ENCODE data around the gene HRH4. TPM values are rescaled to one million over a fixed set of nuclear protein-coding genes. Genes with fewer than 3 reads are reported as not detected.

The HRH4 gene
- total RNA-seq, 1 experiment from 2014 or later = not detected

DNA sequence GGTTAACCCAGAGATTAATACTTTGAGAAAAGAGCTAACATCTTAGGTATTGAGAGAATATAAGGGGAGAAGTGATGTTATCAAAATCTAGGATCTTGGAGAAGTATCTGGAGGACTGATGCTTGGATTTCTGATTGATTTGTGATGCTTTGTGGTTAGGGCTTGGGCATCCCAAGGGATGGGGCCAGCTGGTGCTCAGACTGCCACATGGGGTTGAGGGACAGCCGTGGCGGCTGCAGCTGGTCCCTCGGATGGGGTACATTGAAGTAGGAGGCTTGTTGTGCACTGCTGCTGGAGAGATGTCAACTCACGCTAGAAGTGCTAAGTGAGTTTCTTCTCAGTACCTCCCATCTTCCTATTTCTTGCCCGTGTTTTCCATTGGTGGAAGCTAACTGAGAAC, 22.4 kb downstream of the HRH4 start:
- no peaks in the 10 kb centered on the region for H3K9me3 ChIP-seq (ENCODE audit: control insufficient read depth, low read depth, low read length)
- H4K5ac ChIP-seq (ENCODE audit: insufficient read length, low read depth, low read length) = no peak overlapping the region
- no peak overlapping the region for H2BK20ac ChIP-seq (ENCODE audit: low read depth, low read length, poor library complexity, severe bottlenecking)
- H3K36me3 Mint-ChIP-seq (ENCODE audit: insufficient read depth in 1 of 3, low read depth in 3 of 3) = peaks cover 0 to 6% (median 0%) of the 10 kb centered on the region in 3 experiments; a peak in 2 of 7 replicates
- H4K8ac ChIP-seq (replicated peaks; ENCODE audit: insufficient read length, low read depth, low read length) = no peak overlapping the region
- no peaks in the 10 kb centered on the region for H3K23me2 ChIP-seq (ENCODE audit: insufficient read length, low read depth, low read length, poor library complexity, severe bottlenecking)
- H3K4ac ChIP-seq (ENCODE audit: low read depth, low read length) = no peak overlapping the region
- WGBS (ENCODE audit: extremely low coverage, insufficient read length, low lambda C conversion rate) = no CpG with 5 or more reads among the region's 5 CpGs
- H2BK120ac ChIP-seq (ENCODE audit: low read depth, low read length, poor library complexity, severe bottlenecking) = no peak overlapping the region
- no peak overlapping the region for H3K23ac ChIP-seq (ENCODE audit: insufficient read length, low read depth, low read length)
- DNase-seq = no peak
- no peak overlapping the region for H2BK15ac ChIP-seq (ENCODE audit: low read depth, low read length)
- H3K56ac ChIP-seq (ENCODE audit: insufficient read length, low read depth, low read length) = no peak overlapping the region
- no peak overlapping the region for H2AK5ac ChIP-seq (ENCODE audit: insufficient read length, low read length)
- H3K27ac Mint-ChIP-seq = no peak overlapping the region
- H3K18ac ChIP-seq (ENCODE audit: insufficient read length, low read depth, low read length) = no peak overlapping the region
- H3K4me2 ChIP-seq (ENCODE audit: insufficient read depth, insufficient read length, low read length) = no peak overlapping the region
- H3K9me3 Mint-ChIP-seq = peaks cover 3 to 7% of the 10 kb centered on the region in 2 experiments
- H3K27ac ChIP-seq (ENCODE audit: insufficient read length, low read depth, low read length) = no peak overlapping the region
- H3K14ac ChIP-seq (ENCODE audit: insufficient read depth, low read length) = no peak overlapping the region
- no peak overlapping the region; a peak in 1 of 5 replicates for H3K4me3 Mint-ChIP-seq
- no peaks in the 10 kb centered on the region for H3K79me2 ChIP-seq (ENCODE audit: insufficient read depth, low read length)
- no peaks in the 10 kb centered on the region for H3K4me1 Mint-ChIP-seq
- no peaks in the 10 kb centered on the region for H3K4me1 ChIP-seq (ENCODE audit: insufficient read depth, low read length)
- no peaks in the 10 kb centered on the region for H3K27me3 ChIP-seq (ENCODE audit: insufficient read depth, low read length)
- no peaks in the 10 kb centered on the region for H3K27me3 Mint-ChIP-seq (ENCODE audit: low read depth)
- no peak overlapping the region for H2BK12ac ChIP-seq (ENCODE audit: insufficient read length, low read depth, low read length)
- no peak overlapping the region for H4K91ac ChIP-seq (ENCODE audit: insufficient read length, low read depth, low read length)
- no peak overlapping the region for H3K9ac ChIP-seq (ENCODE audit: extremely low read depth, insufficient read length, low read length)
- no peak overlapping the region for H2BK5ac ChIP-seq (ENCODE audit: insufficient read length, low read length)
- no peaks in the 10 kb centered on the region for H3K79me1 ChIP-seq (ENCODE audit: insufficient read depth, low read depth, low read length, poor library complexity, severe bottlenecking)
- TF ChIP-seq CTCF (conservative IDR thresholded peaks at IDR 0.05) = no peak
- no peak overlapping the region for H3T11ph ChIP-seq (ENCODE audit: low read length)
- no peaks in the 10 kb centered on the region for H4K20me1 ChIP-seq (ENCODE audit: control insufficient read depth, insufficient read depth, insufficient read length)
- no peak overlapping the region for H2AFZ ChIP-seq (ENCODE audit: low read length)

Data from H9 (cell line).